Measurements from ENCODE around the gene MCHR2. TPM values are rescaled to one million over a fixed set of nuclear protein-coding genes. Genes with fewer than 3 reads are reported as not detected.

MCHR2 gene
- total RNA-seq, 1 experiment from 2014 or later, result not detected

- peak; percentile 23 for DNase-seq (ENCODE audit: low read depth)
Observed at GRCh38 chr6:99905209-99906106, 88.6 kb downstream of the MCHR2 start.

GRCh38 chr6:99901596-99902384, 92.2 kb downstream of the MCHR2 start:
- no peak for DNase-seq (ENCODE audit: low read depth)

GRCh38 chr6:99894815-99895214, 99.2 kb downstream of the MCHR2 start:
- DNase-seq (ENCODE audit: low read depth), result no peak

- no peak for DNase-seq (ENCODE audit: low read depth)
Observed at GRCh38 chr6:99887066-99887465, 107.0 kb downstream of the MCHR2 start.

GRCh38 chr6:99885051-99885450, 109.0 kb downstream of the MCHR2 start:
- no peak for DNase-seq (ENCODE audit: low read depth)

- no peak for DNase-seq (ENCODE audit: low read depth)
Observed at GRCh38 chr6:99882128-99882702, 111.8 kb downstream of the MCHR2 start.

- no peak for DNase-seq (ENCODE audit: low read depth)
Observed at GRCh38 chr6:99879431-99879830, 114.6 kb downstream of the MCHR2 start.

- no peak for DNase-seq (ENCODE audit: low read depth)
Observed at GRCh38 chr6:99875068-99875467, 119.0 kb downstream of the MCHR2 start.

GRCh38 chr6:99873084-99873483, 120.9 kb downstream of the MCHR2 start:
- DNase-seq (ENCODE audit: low read depth), result no peak

- no peak for DNase-seq (ENCODE audit: low read depth)
Observed at GRCh38 chr6:99871641-99872040, 122.4 kb downstream of the MCHR2 start.

Measured in Daoy (cell line).